HepG2 (cell line): Measurements from ENCODE around the gene NODAL. TPM values are rescaled to one million over a fixed set of nuclear protein-coding genes. Genes with fewer than 3 reads are reported as not detected.

Source experiments
- ATAC-seq: fragments of 200-7000 bp; cut with Tn5 transposase; 3 replicates; pipeline ENCODE4 v1.9.1; 2020; ENCODE audit warnings: mild to moderate bottlenecking, moderate library complexity
- BruUV-seq: library from RNA; stranded (reverse); fragments of 400-500 nt; replicated peaks from 2 replicates; lab custom pipeline; 2021; lab: Mats Ljungman, UMichigan
- CTCF ChIA-PET: fragments of 300-600 bp; formaldehyde crosslinking; extraction: SDS; loops from one replicate; lab custom pipeline; 2021; ENCODE audit warnings: low total read pairs, inconsistent platforms, low intra/inter-chr PET ratio; lab: Yijun Ruan, JAX
- POLR2A ChIA-PET: fragments of 350-600 bp; sonication (Branson Sonifier 250); formaldehyde crosslinking; loops from one replicate; lab custom pipeline; 2020; ENCODE audit warnings: antibody characterized with exemption, inconsistent platforms; lab: Yijun Ruan, JAX
- DNase-seq: peaks from one replicate; pipeline ENCODE4 v3.0.0-alpha.2; 2015; ENCODE audit warnings: low spot score
- FAIRE-seq: peaks from 3 replicates; lab custom pipeline; 2011; peaks lifted over from hg19 to GRCh38; lab: Jason Lieb, UNC
- H2AFZ ChIP-seq: one replicate; pipeline ENCODE4 v1.6.1; 2011; ENCODE audit warnings: low read length, inconsistent platforms
- H3K27ac ChIP-seq: fragments of 300-600 bp; 3 replicates; pipeline ENCODE4 v1.8.0; 2011; ENCODE audit warnings: mixed run types, mild to moderate bottlenecking, mixed read lengths, low read length, inconsistent platforms; ENCODE audit not compliant: insufficient read depth; ENCODE audit errors: extremely low read length
- H3K27me3 ChIP-seq, 2 experiments: fragments of 200-600 bp in 1 of 2; 2 replicates in 1 of 2; 3 replicates in 1 of 2; pipeline versions ENCODE4 v1.6.0 to v1.8.0; 2011; ENCODE audit warnings: low read length in 2 of 2, mild to moderate bottlenecking in 2 of 2, moderate library complexity in 2 of 2, inconsistent platforms in 1 of 2; ENCODE audit not compliant: insufficient read depth in 2 of 2, control insufficient read depth in 1 of 2
- H3K36me3 ChIP-seq, 2 experiments: fragments of 200-600 bp in 1 of 2; replicated peaks in 1 of 2; 2 replicates in 1 of 2; 3 replicates in 1 of 2; pipeline versions ENCODE4 v1.5.1 to v1.8.0; 2011; ENCODE audit warnings: low read length in 2 of 2, inconsistent platforms in 1 of 2; ENCODE audit not compliant: insufficient read depth in 2 of 2, control insufficient read depth in 1 of 2
- H3K4me1 ChIP-seq: 2 replicates; pipeline ENCODE4 v1.5.1; 2012; ENCODE audit warnings: low read length, inconsistent platforms; ENCODE audit not compliant: insufficient read depth
- H3K4me2 ChIP-seq: 2 replicates; pipeline ENCODE4 v1.6.0; 2011; ENCODE audit warnings: low read depth, low read length, inconsistent platforms
- H3K4me3 ChIP-seq, 3 experiments: fragments of 200-600 bp in 1 of 3; sonication (generic), shearing (Covaris generic) in 1 of 3; replicated peaks in 1 of 3; 2 replicates each; pipeline ENCODE4 v1.5.1; 2011 to 2016; ENCODE audit warnings: low read length in 3 of 3, inconsistent platforms in 2 of 3, low read depth in 2 of 3, mild to moderate bottlenecking in 2 of 3, control low read depth in 1 of 3, mixed read lengths in 1 of 3; ENCODE audit not compliant: insufficient read depth in 1 of 3
- H3K79me2 ChIP-seq: one replicate; pipeline ENCODE4 v1.6.1; 2011; ENCODE audit warnings: low read length, inconsistent platforms; ENCODE audit not compliant: insufficient read depth
- H3K9ac ChIP-seq: 2 replicates; pipeline ENCODE4 v1.6.0; 2011; ENCODE audit warnings: mild to moderate bottlenecking, low read depth, low read length, inconsistent platforms; ENCODE audit not compliant: insufficient read depth
- H3K9me3 ChIP-seq: 2 replicates; pipeline ENCODE4 v1.5.1; 2012; ENCODE audit warnings: mild to moderate bottlenecking, low read length
- H4K20me1 ChIP-seq: 2 replicates; pipeline ENCODE4 v1.6.0; 2011; ENCODE audit warnings: inconsistent platforms, mild to moderate bottlenecking, low read length, moderate library complexity; ENCODE audit not compliant: insufficient read depth
- EHMT2 ChIP-seq: fragments of 200-600 bp; sonication (generic); IDR thresholded peaks from 2 replicates; pipeline ENCODE4 v1.7.0; 2017; ENCODE audit warnings: antibody characterized with exemption, low read depth, low read length, borderline replicate concordance
- HIVEP1 ChIP-seq: sonication (generic); formaldehyde crosslinking; IDR thresholded peaks from 2 replicates; pipeline ENCODE4 v1.4.0; 2020; ENCODE audit warnings: mild to moderate bottlenecking, missing genetic modification reagents
- JDP2 ChIP-seq: sonication (generic); formaldehyde crosslinking; IDR thresholded peaks from 2 replicates; pipeline ENCODE4 v1.8.1; 2022; ENCODE audit warnings: missing genetic modification reagents, borderline replicate concordance
- KLF15 ChIP-seq: sonication (generic); formaldehyde crosslinking; IDR thresholded peaks from 2 replicates; pipeline ENCODE4 v1.8.1; 2023; ENCODE audit warnings: borderline replicate concordance, mild to moderate bottlenecking, inconsistent platforms, missing genetic modification reagents, mixed read lengths
- NONO ChIP-seq, 2 experiments: fragments of 450-650 bp in 1 of 2; sonication (generic) in 1 of 2; formaldehyde crosslinking in 1 of 2; IDR thresholded peaks in 1 of 2; conservative IDR thresholded peaks in 1 of 2; 2 replicates each; pipeline versions ENCODE4 v1.6.1 to v1.8.0; 2017 to 2022; ENCODE audit warnings: mild to moderate bottlenecking in 1 of 2, missing genetic modification reagents in 1 of 2, moderate library complexity in 1 of 2
- PITX1 ChIP-seq: sonication (generic); formaldehyde crosslinking; IDR thresholded peaks from 2 replicates; pipeline ENCODE4 v1.5.1; 2020; ENCODE audit warnings: mild to moderate bottlenecking, missing genetic modification reagents
- TSC22D2 ChIP-seq: sonication (generic); formaldehyde crosslinking; IDR thresholded peaks from 2 replicates; pipeline ENCODE4 v1.5.1; 2020; ENCODE audit warnings: missing genetic modification reagents, mild to moderate bottlenecking, borderline replicate concordance
- ZNF12 ChIP-seq: sonication (generic); formaldehyde crosslinking; IDR thresholded peaks from 2 replicates; pipeline ENCODE4 v1.5.0; 2020; ENCODE audit warnings: missing genetic modification reagents
- ZNF24 ChIP-seq: fragments of 450-650 bp; IDR thresholded peaks from 2 replicates; pipeline ENCODE4 v1.6.1; 2017; ENCODE audit warnings: antibody characterized with exemption, mild to moderate bottlenecking
- ZNF317 ChIP-seq: sonication (generic); formaldehyde crosslinking; IDR thresholded peaks from 2 replicates; pipeline ENCODE4 v1.5.0; 2020; ENCODE audit warnings: mild to moderate bottlenecking, missing genetic modification reagents
- ZNF460 ChIP-seq: sonication (generic); formaldehyde crosslinking; IDR thresholded peaks from 2 replicates; pipeline ENCODE4 v1.5.1; 2020; ENCODE audit warnings: missing genetic modification reagents, mild to moderate bottlenecking, borderline replicate concordance
- ZNF670 ChIP-seq: sonication (generic); formaldehyde crosslinking; IDR thresholded peaks from 2 replicates; pipeline ENCODE4 v1.8.0; 2022; ENCODE audit warnings: mild to moderate bottlenecking, missing genetic modification reagents, borderline replicate concordance
- ZNF768 ChIP-seq: sonication (generic); formaldehyde crosslinking; IDR thresholded peaks from 2 replicates; pipeline ENCODE4 v1.4.0; 2020; ENCODE audit warnings: missing genetic modification reagents
- WGBS: methylation state at CpG from one replicate; pipeline ENCODE4 v1.1.6; 2017; ENCODE audit warnings: low lambda C conversion rate; 5-methylcytosine and 5-hydroxymethylcytosine counted together
- in situ Hi-C: cut with HindIII; loops from 2 replicates; pipeline ENCODE4 v1.10.0; 2017; ENCODE audit warnings: low pct_unique_long_range_greater_than_20kb; ENCODE audit not compliant: extremely low pct_ligation_motif_present
- intact Hi-C: fragments of 100-400 bp; cut with micrococcal nuclease; formaldehyde crosslinking; loops from one replicate; pipeline ENCODE4 v1.10.0; 2022; ENCODE audit not compliant: unreplicated experiment
- polyA plus RNA-seq, 8 experiments: library from polyadenylated mRNA; depleted of rRNA in 3 of 8; stranded (reverse) in 7 of 8; unstranded in 1 of 8; fragments of >200 nt; fragmentation: Illumina TruSeq in 4 of 8; extraction: Trizol in 4 of 8; gene quantifications; 2 replicates each; pipeline versions ENCODE4 v1.2.1 to v1.2.3, GENCODE V29; 2011 to 2016; ENCODE audit warnings: low read depth in 4 of 8, missing spikeins in 1 of 8, mixed read lengths in 1 of 8; ENCODE audit not compliant: insufficient read depth in 1 of 8
- total RNA-seq, 5 experiments: library from RNA; depleted of rRNA; stranded (reverse); fragments of >200 nt; fragmentation: Illumina TruSeq; extraction: Trizol; gene quantifications; 2 replicates each; pipeline ENCODE4 v1.2.3, GENCODE V29; 2016; ENCODE audit warnings: low read depth in 1 of 5
- TF ChIP-seq, protein P1 (sequence below): sonication (generic); formaldehyde crosslinking; IDR thresholded peaks from 2 replicates; pipeline ENCODE4 v1.4.0; 2020; ENCODE audit warnings: missing genetic modification reagents
- TF ChIP-seq, protein P2 (sequence below): sonication (generic); formaldehyde crosslinking; IDR thresholded peaks from 2 replicates; pipeline ENCODE4 v1.5.1; 2020; ENCODE audit warnings: missing genetic modification reagents, mild to moderate bottlenecking, borderline replicate concordance

Gene NODAL
- total and polyA plus RNA-seq, 2 of the 13 experiments (the other 11 are each of a cell fraction or from before 2014, with no cell fraction given): not detected

DNA sequence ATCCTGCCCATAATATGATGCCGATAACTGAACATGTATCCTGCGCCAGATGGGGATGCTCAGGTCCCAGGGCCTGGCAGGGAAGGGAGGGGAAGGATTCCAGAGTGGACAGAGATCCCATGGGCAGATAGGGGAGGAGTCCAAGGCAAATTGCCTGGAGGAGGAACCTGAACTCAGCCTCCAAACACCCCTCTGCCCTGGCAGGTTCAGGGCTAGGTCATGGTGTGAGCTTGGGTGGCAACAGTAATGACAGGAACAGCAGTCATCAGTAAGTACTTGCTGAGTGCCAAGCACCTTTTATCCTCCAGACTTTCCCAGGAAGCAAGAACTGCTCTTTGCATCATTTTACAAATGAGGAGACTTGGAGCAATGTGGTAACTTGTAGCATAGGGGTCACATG lies 33.3 kb upstream of the NODAL start:
- intact Hi-C loops: no loop called here
- no peaks in the 10 kb centered on the region for H3K9me3 ChIP-seq
- no TSS peak for BruUV-seq
- H3K27me3 ChIP-seq: peaks cover 7 to 62% of the 10 kb centered on the region in 2 experiments
- ATAC-seq (no peak), FAIRE-seq (no peak), DNase-seq (no peak)
- H4K20me1 ChIP-seq: no peaks in the 10 kb centered on the region
- in situ Hi-C loops: no loop called here
- peaks cover 15% of the 10 kb centered on the region for H3K4me1 ChIP-seq
- ChIA-PET POLR2A (no interaction called here), CTCF (no interaction called here)
- H3K36me3 ChIP-seq: no peaks in the 10 kb centered on the region
- no peak overlapping the region for H3K27ac ChIP-seq
- TF ChIP-seq ZNF460 (CRISPR knock-in tag) (no peak), EHMT2 (no peak), JDP2 (no peak), ZNF670 (no peak), ZNF24 (no peak), ZNF12 (no peak), TSC22D2 (CRISPR knock-in tag) (no peak), ZNF768 (CRISPR knock-in tag) (no peak), PITX1 (CRISPR knock-in tag) (no peak), NONO (IDR thresholded peaks at IDR 0.05) (no peak), NONO (CRISPR knock-in tag; conservative IDR thresholded peaks at IDR 0.05) (no peak), ZNF317 (CRISPR knock-in tag) (no peak), KLF15 (CRISPR knock-in tag) (no peak), HIVEP1 (CRISPR knock-in tag) (no peak)
- TF ChIP-seq, protein P1, sequence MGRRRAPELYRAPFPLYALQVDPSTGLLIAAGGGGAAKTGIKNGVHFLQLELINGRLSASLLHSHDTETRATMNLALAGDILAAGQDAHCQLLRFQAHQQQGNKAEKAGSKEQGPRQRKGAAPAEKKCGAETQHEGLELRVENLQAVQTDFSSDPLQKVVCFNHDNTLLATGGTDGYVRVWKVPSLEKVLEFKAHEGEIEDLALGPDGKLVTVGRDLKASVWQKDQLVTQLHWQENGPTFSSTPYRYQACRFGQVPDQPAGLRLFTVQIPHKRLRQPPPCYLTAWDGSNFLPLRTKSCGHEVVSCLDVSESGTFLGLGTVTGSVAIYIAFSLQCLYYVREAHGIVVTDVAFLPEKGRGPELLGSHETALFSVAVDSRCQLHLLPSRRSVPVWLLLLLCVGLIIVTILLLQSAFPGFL: no peak
- TF ChIP-seq, protein P2, sequence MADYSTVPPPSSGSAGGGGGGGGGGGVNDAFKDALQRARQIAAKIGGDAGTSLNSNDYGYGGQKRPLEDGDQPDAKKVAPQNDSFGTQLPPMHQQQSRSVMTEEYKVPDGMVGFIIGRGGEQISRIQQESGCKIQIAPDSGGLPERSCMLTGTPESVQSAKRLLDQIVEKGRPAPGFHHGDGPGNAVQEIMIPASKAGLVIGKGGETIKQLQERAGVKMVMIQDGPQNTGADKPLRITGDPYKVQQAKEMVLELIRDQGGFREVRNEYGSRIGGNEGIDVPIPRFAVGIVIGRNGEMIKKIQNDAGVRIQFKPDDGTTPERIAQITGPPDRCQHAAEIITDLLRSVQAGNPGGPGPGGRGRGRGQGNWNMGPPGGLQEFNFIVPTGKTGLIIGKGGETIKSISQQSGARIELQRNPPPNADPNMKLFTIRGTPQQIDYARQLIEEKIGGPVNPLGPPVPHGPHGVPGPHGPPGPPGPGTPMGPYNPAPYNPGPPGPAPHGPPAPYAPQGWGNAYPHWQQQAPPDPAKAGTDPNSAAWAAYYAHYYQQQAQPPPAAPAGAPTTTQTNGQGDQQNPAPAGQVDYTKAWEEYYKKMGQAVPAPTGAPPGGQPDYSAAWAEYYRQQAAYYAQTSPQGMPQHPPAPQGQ (CRISPR knock-in tag): no peak
- H3K9ac ChIP-seq: no peak overlapping the region
- no peak overlapping the region for H2AFZ ChIP-seq
- no peak overlapping the region for H3K4me2 ChIP-seq
- H3K79me2 ChIP-seq: no peaks in the 10 kb centered on the region
- WGBS: 68% methylated on average over 2 of the region's 2 CpGs
- no peak overlapping the region for H3K4me3 ChIP-seq
